T-helper 17 cell (primary cell): Measurements from ENCODE around the gene ATM. TPM values are rescaled to one million over a fixed set of nuclear protein-coding genes. Genes with fewer than 3 reads are reported as not detected.
"Not testable (repeated sequence)": the region's sequence is repeated elsewhere in the genome, so short reads cannot be mapped to it uniquely, and the experiment has no call there.

Source experiments
- ATAC-seq: fragments of 150-1000 bp; cut with Tn5 transposase; 2 replicates; pipeline ENCODE4 v1.10.0; 2021; ENCODE audit warnings: mild to moderate bottlenecking, moderate library complexity
- DNase-seq, 3 donors: peaks; one replicate each; pipeline versions ENCODE4 v3.0.0 to v3.0.0-alpha.2; 2020 to 2021
- H3K9me3 ChIP-seq: one replicate; pipeline ENCODE4 v1.7.0; 2013; ENCODE audit warnings: low read length, mild to moderate bottlenecking; ENCODE audit not compliant: control insufficient read depth, poor library complexity, severe bottlenecking
- H3K27ac Mint-ChIP-seq: one replicate; pipeline ENCODE4 v1.8.0; 2022; ENCODE audit warnings: mild to moderate bottlenecking, moderate library complexity, mixed read lengths
- H3K27me3 Mint-ChIP-seq: one replicate; pipeline ENCODE4 v1.8.0; 2022; ENCODE audit warnings: mixed read lengths
- H3K36me3 Mint-ChIP-seq: one replicate; pipeline ENCODE4 v1.8.0; 2022; ENCODE audit warnings: low read depth, mixed read lengths
- H3K4me1 Mint-ChIP-seq: one replicate; pipeline ENCODE4 v1.8.0; 2022; ENCODE audit warnings: mild to moderate bottlenecking, mixed read lengths
- H3K4me3 Mint-ChIP-seq: one replicate; pipeline ENCODE4 v1.8.0; 2022; ENCODE audit warnings: mild to moderate bottlenecking, moderate library complexity, mixed read lengths
- total RNA-seq, 4 donors: library from RNA in 2 of 4; stranded (reverse) in 2 of 4; gene quantifications; one replicate each; pipeline ENCODE4 v1.2.3 and lab custom pipeline; 2022 to 2026

The ATM gene
- total RNA-seq, 2 donors from 2014 or later, result 203 to 260 TPM

- ATAC-seq, H3K27me3 Mint-ChIP-seq, H3K9me3 ChIP-seq, DNase-seq, H3K4me3 Mint-ChIP-seq: not testable (repeated sequence)
- peaks cover 17% of the 10 kb centered on the region for H3K4me1 Mint-ChIP-seq
- H3K27ac Mint-ChIP-seq, result peak overlapping the region; percentile 45
- peaks cover 28% of the 10 kb centered on the region for H3K36me3 Mint-ChIP-seq
Observed at GRCh38 chr11:108276985-108277616, 54.2 kb downstream of the ATM start.

DNA sequence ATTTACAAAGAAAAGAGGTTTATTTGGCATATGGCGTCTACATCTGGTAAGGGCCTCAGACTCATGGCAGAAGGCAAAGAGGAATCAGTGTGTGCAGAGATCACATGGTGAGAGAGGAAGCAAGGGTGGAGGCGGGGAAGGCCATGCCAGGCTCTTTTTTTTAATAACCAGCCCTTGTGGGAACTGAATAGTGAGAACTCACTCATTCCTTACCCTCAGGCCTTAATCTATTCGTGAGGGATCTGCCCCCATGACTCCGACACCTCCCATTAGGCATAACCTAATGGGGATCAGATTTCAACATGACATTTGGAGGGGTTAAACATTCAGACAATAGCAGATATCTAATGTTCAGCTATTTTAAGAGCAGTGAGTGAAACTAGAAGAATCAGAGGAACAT, 55.7 kb downstream of the ATM start:
- Mint-ChIP-seq H3K4me1 (peaks cover 17% of the 10 kb centered on the region), H3K36me3 (peaks cover 26% of the 10 kb centered on the region)

DNA sequence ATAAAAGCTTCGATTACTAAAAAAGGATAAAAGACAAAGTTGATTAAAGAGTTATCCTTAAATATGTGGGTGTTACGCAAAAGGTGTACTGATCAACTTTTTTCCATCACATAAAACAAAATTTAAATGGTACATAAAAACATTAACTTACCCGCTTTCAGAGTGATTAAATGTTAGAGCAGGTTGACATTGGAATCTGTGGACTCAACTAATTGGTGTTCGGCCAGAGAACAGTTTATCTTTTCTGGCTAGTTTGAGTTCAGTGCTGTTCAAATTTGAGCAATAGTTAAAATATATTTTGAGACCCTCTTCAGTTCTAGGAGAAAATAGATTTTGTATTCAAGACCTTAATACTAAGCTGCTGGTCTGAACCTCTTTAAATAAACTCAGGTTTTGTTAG, 56.1 kb downstream of the ATM start:
- peaks cover 17% of the 10 kb centered on the region for H3K4me1 Mint-ChIP-seq
- no peaks in the 10 kb centered on the region for H3K9me3 ChIP-seq
- DNase-seq (no peak), ATAC-seq (no peak)
- peaks cover 24% of the 10 kb centered on the region for H3K36me3 Mint-ChIP-seq
- no peak overlapping the region for H3K4me3 Mint-ChIP-seq
- H3K27me3 Mint-ChIP-seq, result no peaks in the 10 kb centered on the region
- H3K27ac Mint-ChIP-seq, result peak overlapping the region; percentile 60

More for the DNA sequence above, 55.7 kb downstream of the ATM start:
- peak overlapping the region; percentile 45 for H3K27ac Mint-ChIP-seq
- no peaks in the 10 kb centered on the region for H3K9me3 ChIP-seq
- H3K4me3 Mint-ChIP-seq, result no peak overlapping the region
- no peaks in the 10 kb centered on the region for H3K27me3 Mint-ChIP-seq
- no peak for DNase-seq
- no peak for ATAC-seq

DNA sequence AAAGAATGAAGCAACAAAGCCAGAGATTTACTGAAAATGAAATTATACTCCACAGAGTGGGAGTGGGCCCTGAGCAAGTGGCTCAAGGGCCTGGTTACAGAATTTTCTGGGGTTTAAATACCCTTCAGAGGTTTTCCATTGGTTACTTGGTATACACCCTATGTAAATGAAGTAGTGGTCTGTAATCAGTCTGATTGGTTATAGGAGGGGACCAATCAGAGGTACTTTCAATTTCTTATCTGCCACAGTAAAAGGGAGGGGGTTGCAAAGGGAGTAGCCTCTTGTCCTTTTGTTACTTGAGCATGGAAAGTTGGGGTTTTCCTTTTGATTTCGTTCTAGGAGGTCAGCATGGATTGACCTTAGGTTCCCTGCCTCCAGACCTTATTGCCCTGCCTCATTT, 63.5 kb downstream of the ATM start:
- Mint-ChIP-seq H3K4me1 (peaks cover 8% of the 10 kb centered on the region), H3K27ac (no peak overlapping the region), H3K27me3 (no peaks in the 10 kb centered on the region), H3K36me3 (peaks cover 3% of the 10 kb centered on the region), H3K4me3 (no peak overlapping the region)
- no peak for DNase-seq
- H3K9me3 ChIP-seq, result no peaks in the 10 kb centered on the region
- ATAC-seq, result no peak

GRCh38 chr11:108286956-108287355, 64.1 kb downstream of the ATM start:
- no peak for DNase-seq
- no peak for ATAC-seq
- no peaks in the 10 kb centered on the region for H3K27me3 Mint-ChIP-seq
- no peaks in the 10 kb centered on the region for H3K9me3 ChIP-seq
- H3K4me3 Mint-ChIP-seq, result no peak overlapping the region
- H3K4me1 Mint-ChIP-seq, result peaks cover 11% of the 10 kb centered on the region
- H3K36me3 Mint-ChIP-seq, result peaks cover 5% of the 10 kb centered on the region
- H3K27ac Mint-ChIP-seq, result no peak overlapping the region

- H3K27ac Mint-ChIP-seq, result not testable (repeated sequence)
Observed at GRCh38 chr11:108289066-108289465, 66.2 kb downstream of the ATM start.

DNA sequence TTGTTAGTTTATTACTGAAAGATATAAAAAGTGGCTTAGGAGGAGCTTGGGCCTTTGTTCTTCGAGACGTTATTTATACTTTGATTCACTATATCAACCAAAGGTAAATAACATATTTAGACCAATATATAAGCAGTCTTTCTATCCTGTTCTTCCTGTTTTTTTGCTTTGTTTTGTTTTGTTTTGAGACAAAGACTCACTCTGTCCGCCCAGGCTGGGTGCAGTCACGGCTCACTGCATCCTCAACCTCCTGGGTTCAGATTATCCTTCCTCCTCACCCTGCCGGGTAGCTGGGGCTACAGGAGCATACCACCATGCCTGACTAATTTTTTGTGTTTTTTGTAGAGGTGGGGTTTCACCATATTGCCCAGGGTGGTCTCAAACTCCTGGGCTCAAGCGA, 66.8 kb downstream of the ATM start:
- H3K36me3 Mint-ChIP-seq, result peaks cover 5% of the 10 kb centered on the region
- no peak for ATAC-seq
- no peak for DNase-seq
- peak overlapping the region; percentile 49 for H3K4me3 Mint-ChIP-seq
- peak overlapping the region; percentile 79 for H3K27ac Mint-ChIP-seq
- no peaks in the 10 kb centered on the region for H3K9me3 ChIP-seq
- H3K27me3 Mint-ChIP-seq, result no peaks in the 10 kb centered on the region
- H3K4me1 Mint-ChIP-seq, result peaks cover 11% of the 10 kb centered on the region

More at GRCh38 chr11:108289066-108289465, 66.2 kb downstream of the ATM start:
- not testable (repeated sequence) for ATAC-seq, H3K9me3 ChIP-seq, H3K27me3 Mint-ChIP-seq, H3K4me3 Mint-ChIP-seq, DNase-seq, H3K36me3 Mint-ChIP-seq
- H3K4me1 Mint-ChIP-seq, result peaks cover 11% of the 10 kb centered on the region

- DNase-seq, result no peak
- H3K27ac Mint-ChIP-seq, result no peak overlapping the region
- no peaks in the 10 kb centered on the region for H3K9me3 ChIP-seq
- ATAC-seq, result no peak
- H3K4me1 Mint-ChIP-seq, result peaks cover 5% of the 10 kb centered on the region
- H3K27me3 Mint-ChIP-seq, result no peaks in the 10 kb centered on the region
- H3K36me3 Mint-ChIP-seq, result peaks cover 5% of the 10 kb centered on the region
- H3K4me3 Mint-ChIP-seq, result no peak overlapping the region
Observed at GRCh38 chr11:108293229-108293628, 70.4 kb downstream of the ATM start.

DNA sequence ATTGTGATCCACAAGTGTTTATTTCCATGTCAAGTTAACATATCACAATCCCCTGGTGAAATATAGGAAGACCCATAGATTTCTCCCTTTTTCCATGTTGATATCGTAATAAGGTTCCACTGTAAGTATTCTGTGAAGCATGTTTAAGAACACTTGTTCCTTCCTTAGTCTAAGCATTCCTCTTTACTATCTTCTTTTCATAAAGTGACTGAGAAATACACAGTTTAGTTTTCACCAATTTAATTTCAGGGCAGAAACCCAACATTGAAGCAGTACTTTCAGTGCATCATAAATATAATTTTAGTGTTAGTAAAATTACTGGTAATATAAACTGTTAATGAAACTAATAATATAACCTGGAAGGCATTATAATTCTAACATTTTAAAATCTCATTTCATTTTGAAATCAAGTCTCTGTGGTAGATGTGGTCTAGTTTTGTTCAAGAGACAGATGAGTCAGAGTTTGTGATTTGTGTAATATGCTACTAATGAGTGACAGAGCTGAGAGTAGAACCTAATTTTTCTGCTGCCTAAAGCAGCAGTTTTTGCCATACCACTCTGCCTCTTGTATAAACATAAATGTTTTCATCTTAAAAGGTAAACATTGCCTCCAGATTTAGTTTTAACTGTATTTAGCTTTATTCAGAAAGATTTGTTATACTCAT, 79.4 kb downstream of the ATM start:
- Mint-ChIP-seq H3K4me3 (no peak overlapping the region), H3K36me3 (peaks cover 10% of the 10 kb centered on the region), H3K27me3 (no peaks in the 10 kb centered on the region), H3K4me1 (peaks cover 6% of the 10 kb centered on the region), H3K27ac (peak overlapping the region; percentile 4)
- ATAC-seq (no peak), DNase-seq (no peak)
- no peaks in the 10 kb centered on the region for H3K9me3 ChIP-seq

- Mint-ChIP-seq H3K4me3 (no peak overlapping the region), H3K27ac (peak overlapping the region; percentile 76), H3K27me3 (no peaks in the 10 kb centered on the region), H3K4me1 (peaks cover 19% of the 10 kb centered on the region), H3K36me3 (peaks cover 8% of the 10 kb centered on the region)
- ATAC-seq, result no peak
- no peaks in the 10 kb centered on the region for H3K9me3 ChIP-seq
- DNase-seq, result no peak
Observed at GRCh38 chr11:108307751-108308150, 84.9 kb downstream of the ATM start.

- H3K36me3 Mint-ChIP-seq, result peaks cover 14% of the 10 kb centered on the region
Observed at GRCh38 chr11:108313444-108313843, 90.6 kb downstream of the ATM start.

GRCh38 chr11:108316061-108316460, 93.2 kb downstream of the ATM start:
- Mint-ChIP-seq H3K4me1 (peaks cover 14% of the 10 kb centered on the region), H3K27ac (peak overlapping the region; percentile 39), H3K27me3 (no peaks in the 10 kb centered on the region), H3K4me3 (no peak overlapping the region), H3K36me3 (peaks cover 14% of the 10 kb centered on the region)
- DNase-seq (no peak), ATAC-seq (no peak)
- H3K9me3 ChIP-seq, result no peaks in the 10 kb centered on the region

More at GRCh38 chr11:108313444-108313843, 90.6 kb downstream of the ATM start:
- Mint-ChIP-seq H3K4me1 (peaks cover 19% of the 10 kb centered on the region), H3K27me3 (no peaks in the 10 kb centered on the region), H3K27ac (peak overlapping the region; percentile 73), H3K4me3 (no peak overlapping the region)
- DNase-seq, result no peak
- no peaks in the 10 kb centered on the region for H3K9me3 ChIP-seq
- no peak for ATAC-seq

GRCh38 chr11:108319541-108320145, 96.8 kb downstream of the ATM start:
- peaks cover 8% of the 10 kb centered on the region for H3K36me3 Mint-ChIP-seq
- H3K27ac Mint-ChIP-seq, result peak overlapping the region; percentile 27
- H3K4me3 Mint-ChIP-seq, result no peak overlapping the region
- peaks cover 10% of the 10 kb centered on the region for H3K4me1 Mint-ChIP-seq
- H3K9me3 ChIP-seq, result no peaks in the 10 kb centered on the region
- DNase-seq (no peak), ATAC-seq (no peak)
- H3K27me3 Mint-ChIP-seq, result no peaks in the 10 kb centered on the region
